ENCODE data around the gene SPN.
"Not testable (repeated sequence)": the region's sequence is repeated elsewhere in the genome, so short reads cannot be mapped to it uniquely, and the experiment has no call there.

The SPN gene

DNA sequence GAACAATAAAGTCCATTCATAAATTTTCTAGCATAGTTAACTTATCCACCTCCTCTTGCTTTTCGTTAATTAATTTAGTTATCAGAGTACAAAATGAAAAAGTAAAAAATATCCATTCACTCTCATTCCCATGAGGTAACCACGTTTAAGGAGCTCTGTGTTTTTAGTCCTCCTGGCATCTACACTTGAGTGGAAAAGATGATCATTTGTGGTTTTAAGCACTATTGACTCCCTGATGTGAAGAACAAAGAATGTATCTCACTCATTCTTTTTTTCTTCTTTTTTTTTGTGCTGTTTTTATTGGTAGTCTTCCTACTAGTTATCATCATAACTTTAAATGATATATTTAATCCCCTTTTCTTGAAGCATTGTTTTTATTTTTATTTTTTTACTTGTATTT, 42.0 kb downstream of the SPN start:
- DNase-seq (ENCODE audit: low spot score), result no peak
- TF ChIP-seq, protein P1, sequence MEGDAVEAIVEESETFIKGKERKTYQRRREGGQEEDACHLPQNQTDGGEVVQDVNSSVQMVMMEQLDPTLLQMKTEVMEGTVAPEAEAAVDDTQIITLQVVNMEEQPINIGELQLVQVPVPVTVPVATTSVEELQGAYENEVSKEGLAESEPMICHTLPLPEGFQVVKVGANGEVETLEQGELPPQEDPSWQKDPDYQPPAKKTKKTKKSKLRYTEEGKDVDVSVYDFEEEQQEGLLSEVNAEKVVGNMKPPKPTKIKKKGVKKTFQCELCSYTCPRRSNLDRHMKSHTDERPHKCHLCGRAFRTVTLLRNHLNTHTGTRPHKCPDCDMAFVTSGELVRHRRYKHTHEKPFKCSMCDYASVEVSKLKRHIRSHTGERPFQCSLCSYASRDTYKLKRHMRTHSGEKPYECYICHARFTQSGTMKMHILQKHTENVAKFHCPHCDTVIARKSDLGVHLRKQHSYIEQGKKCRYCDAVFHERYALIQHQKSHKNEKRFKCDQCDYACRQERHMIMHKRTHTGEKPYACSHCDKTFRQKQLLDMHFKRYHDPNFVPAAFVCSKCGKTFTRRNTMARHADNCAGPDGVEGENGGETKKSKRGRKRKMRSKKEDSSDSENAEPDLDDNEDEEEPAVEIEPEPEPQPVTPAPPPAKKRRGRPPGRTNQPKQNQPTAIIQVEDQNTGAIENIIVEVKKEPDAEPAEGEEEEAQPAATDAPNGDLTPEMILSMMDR (IDR thresholded peaks at IDR 0.05; ENCODE audit: borderline replicate concordance, control extremely low read depth, extremely low read depth, insufficient read depth, missing control alignments), result no peak
- in situ Hi-C loops (cut with MboI; ENCODE audit: low sequenced_read_pairs, unreplicated experiment), result no loop called here

DNA sequence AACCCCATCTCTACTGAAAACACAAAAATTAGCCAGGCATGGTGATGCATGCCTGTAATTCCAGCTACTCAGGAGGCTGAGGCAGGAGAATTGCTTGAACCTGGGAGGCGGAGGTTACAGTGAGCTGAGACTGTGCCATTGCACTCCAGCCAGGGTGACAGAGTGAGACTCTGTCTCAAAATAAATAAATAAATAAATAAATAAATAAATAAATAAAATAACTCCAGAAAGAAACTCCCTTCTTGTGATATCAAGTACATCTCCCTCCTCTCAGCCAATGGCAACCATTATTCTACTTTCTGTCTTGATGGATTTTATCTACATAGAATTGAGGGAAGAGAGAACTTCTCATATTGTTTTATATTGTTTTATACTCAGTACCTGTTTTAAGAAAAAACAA, 44.1 kb downstream of the SPN start:
- DNase-seq (ENCODE audit: low spot score); in situ Hi-C loops (cut with MboI; ENCODE audit: low sequenced_read_pairs, unreplicated experiment): not testable (repeated sequence)

DNA sequence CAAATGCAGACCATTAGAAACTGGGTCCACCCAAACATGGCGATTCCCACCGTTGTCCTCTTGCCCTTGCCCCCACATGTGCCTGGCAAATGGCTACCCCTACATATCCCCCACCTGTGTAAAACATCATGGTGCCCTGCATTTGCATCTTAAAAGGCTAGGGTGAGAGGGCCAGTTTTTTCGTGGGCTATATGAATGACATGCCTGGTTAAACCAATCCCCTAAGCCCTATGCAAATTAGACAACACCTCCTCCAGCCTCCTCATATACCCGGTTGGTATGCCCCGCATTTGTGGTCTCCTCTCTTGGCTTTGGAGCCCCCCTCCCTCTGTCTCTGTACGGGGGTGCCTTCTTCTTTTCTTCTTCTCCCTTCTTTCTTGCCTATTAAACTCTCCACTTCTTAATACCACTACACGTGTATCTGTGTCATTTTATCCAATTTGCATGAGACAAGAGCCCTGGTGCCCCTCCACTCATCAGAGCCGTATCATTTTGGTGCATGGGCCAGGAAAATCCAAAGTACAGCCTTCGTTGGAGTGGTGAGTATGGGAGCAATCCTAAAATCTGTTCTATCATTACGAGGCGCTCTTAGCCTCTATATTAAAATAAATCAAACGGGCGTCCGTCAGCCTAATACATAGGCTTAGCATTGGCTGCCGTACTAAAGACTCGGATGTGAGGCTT, 46.0 kb downstream of the SPN start:
- in situ Hi-C loops (cut with MboI; ENCODE audit: low sequenced_read_pairs, unreplicated experiment), result no loop called here
- no peak for DNase-seq (ENCODE audit: low spot score)

DNA sequence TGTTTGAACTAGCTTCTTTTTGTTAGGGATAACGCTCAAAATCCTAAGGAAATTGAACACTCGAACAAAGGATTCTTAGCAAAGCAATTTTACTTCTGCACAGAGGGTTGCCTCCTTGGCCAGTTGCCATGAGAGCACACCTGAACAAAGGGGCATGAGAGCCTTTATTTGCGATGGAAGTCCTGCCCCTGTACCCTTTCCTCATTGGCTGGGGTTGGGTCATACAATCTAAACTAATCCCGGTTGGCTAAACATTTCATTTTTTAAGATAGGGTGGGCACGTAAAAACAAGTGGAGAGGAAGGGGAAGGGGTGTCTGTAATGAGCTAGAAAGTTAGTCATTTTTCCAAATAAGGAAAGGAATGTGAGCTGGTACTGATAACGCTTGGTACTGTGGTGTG, 46.6 kb downstream of the SPN start:
- not testable (repeated sequence) for DNase-seq (ENCODE audit: low spot score)
- in situ Hi-C loops (cut with MboI; ENCODE audit: low sequenced_read_pairs, unreplicated experiment), result loop anchor here (10.0 kb wide), 1 partner anchor 65 kb away; no protein-coding TSS in a partner anchor

More for the DNA sequence above, 46.0 kb downstream of the SPN start:
- TF ChIP-seq, protein P1 (IDR thresholded peaks at IDR 0.05; ENCODE audit: borderline replicate concordance, control extremely low read depth, extremely low read depth, insufficient read depth, missing control alignments), result no peak

DNA sequence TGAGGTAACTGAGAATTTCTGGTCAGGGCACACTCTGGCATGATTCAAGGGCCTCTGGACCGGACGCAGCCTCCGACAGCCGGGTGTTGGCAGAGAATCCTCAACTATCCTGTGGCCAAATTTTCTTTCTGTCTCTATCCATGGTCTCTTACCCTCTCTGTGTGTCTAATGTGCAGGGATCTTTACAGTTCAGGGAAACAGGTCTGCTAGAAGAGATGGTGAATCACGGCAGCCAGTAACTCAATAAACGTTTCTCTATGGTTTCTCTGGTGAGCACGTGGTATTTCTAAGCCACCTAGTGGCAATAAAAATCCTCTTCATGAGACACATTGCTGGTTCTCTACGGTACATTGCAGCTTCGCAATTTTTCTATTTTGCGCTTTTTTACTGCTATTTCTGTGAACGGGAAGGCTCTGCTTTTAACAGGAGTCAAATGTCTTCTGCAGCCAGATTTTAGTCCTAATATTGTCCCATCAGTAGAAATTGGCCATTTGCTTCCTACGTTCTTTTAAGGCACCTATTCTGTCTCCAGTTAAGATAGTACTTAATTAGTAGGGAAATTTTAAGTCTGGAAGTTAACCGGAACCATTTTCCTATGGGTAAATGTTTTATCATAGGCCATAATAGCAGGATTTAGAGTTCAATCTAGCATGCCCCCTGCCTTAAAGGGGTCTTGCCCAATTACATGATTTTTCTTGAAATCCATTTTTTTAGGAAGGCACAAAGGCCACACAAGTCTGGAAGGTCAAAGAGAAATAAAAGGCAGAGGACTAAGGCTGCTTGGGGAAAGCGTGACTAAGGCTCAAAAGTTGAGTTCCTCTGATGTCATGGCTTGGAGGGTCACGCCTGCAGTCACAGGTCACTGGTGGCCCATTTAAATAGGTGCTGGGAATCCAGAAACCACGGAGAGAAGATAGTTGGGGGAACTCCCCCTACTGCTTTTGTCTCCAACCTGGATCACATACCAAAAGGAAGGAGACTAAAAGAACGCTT, 47.5 kb downstream of the SPN start:
- in situ Hi-C loops (cut with MboI; ENCODE audit: low sequenced_read_pairs, unreplicated experiment), result loop anchor here (10.0 kb wide), 1 partner anchor 66 kb away; no protein-coding TSS in a partner anchor
- TF ChIP-seq, protein P1 (IDR thresholded peaks at IDR 0.05; ENCODE audit: borderline replicate concordance, control extremely low read depth, extremely low read depth, insufficient read depth, missing control alignments), result peak; percentile 39
- DNase-seq (ENCODE audit: low spot score), result peak; percentile 75

DNA sequence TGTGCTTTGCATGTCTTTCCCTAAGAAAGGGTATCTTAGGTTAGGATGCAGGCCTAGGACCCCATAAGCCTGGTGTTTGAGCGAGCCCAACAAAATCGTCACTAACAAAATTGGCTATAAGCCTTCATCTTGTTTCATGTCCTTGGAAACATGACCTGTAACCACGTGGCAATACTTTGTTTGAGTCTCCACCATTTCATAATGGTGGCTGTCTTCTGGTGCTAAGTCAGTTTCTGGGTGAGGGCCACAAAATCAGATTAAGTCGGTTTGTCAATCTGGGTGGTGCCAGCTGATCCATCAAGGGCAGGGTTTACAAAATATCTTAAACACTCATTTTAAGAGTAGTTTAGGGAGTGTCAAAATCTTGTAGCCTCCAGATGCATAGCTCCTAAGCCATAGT, 49.8 kb downstream of the SPN start:
- DNase-seq (ENCODE audit: low spot score), result no peak
- in situ Hi-C loops (cut with MboI; ENCODE audit: low sequenced_read_pairs, unreplicated experiment), result loop anchor here (10.0 kb wide), 1 partner anchor 68 kb away; no protein-coding TSS in a partner anchor

DNA sequence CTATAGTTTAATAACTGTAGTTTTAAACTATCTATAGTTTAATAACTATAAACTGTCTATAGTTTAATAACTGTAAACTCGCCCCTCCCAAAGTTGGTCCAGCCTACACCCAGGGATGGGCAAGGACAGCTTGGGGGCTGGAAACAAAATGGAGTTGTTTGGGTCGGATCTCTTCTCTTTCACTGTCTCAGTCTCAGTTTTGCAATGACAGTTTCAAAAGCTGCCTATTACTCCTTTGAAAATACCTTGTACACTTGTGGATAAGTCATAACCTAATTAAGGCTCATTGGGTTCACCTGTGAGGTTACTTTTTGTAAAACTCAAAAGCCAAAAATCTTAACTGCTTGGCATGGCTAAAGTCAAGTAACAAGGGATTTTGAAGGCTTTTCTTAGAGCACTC, 51.3 kb downstream of the SPN start:
- TF ChIP-seq, protein P1 (IDR thresholded peaks at IDR 0.05; ENCODE audit: borderline replicate concordance, control extremely low read depth, extremely low read depth, insufficient read depth, missing control alignments), result no peak
- DNase-seq (ENCODE audit: low spot score), result no peak
- in situ Hi-C loops (cut with MboI; ENCODE audit: low sequenced_read_pairs, unreplicated experiment), result loop anchor here (10.0 kb wide), 1 partner anchor 70 kb away; no protein-coding TSS in a partner anchor

More for the DNA sequence above, 49.8 kb downstream of the SPN start:
- TF ChIP-seq, protein P1 (IDR thresholded peaks at IDR 0.05; ENCODE audit: borderline replicate concordance, control extremely low read depth, extremely low read depth, insufficient read depth, missing control alignments), result no peak

All from GM13976 (cell line).